Ovary (tissue), 10 donors: ENCODE data around the gene TP53TG3D. TPM values are rescaled to one million over a fixed set of nuclear protein-coding genes. Genes with fewer than 3 reads are reported as not detected.
"Not testable (repeated sequence)": the region's sequence is repeated elsewhere in the genome, so short reads cannot be mapped to it uniquely, and the experiment has no call there.

Experiments
- DNase-seq, 5 donors: peaks; one replicate each; pipeline ENCODE4 v3.0.0-alpha.2; 2019 to 2020
- H3K27ac ChIP-seq, 2 donors: fragments of 200-600 bp; one replicate each; pipeline versions ENCODE4 v1.5.1 to v1.8.0; 2019 to 2022
- H3K27me3 ChIP-seq: fragments of 200-600 bp; one replicate; pipeline ENCODE4 v1.8.0; 2022
- H3K36me3 ChIP-seq: fragments of 200-600 bp; sonication (generic); one replicate; pipeline ENCODE4 v1.5.1; 2019
- H3K4me1 ChIP-seq: one replicate; pipeline ENCODE4 v1.8.1; 2013; ENCODE audit warnings: mild to moderate bottlenecking, moderate library complexity; ENCODE audit not compliant: insufficient read depth
- H3K4me3 ChIP-seq: fragments of 200-600 bp; sonication (generic); one replicate; pipeline ENCODE4 v1.5.1; 2017
- H3K9me3 ChIP-seq, 2 donors: fragments of 200-600 bp in 1 of 2; sonication (generic) in 1 of 2; one replicate each; pipeline versions ENCODE4 v1.5.1 to v1.8.1; 2013 to 2019; ENCODE audit warnings: mild to moderate bottlenecking in 1 of 2, moderate library complexity in 1 of 2
- WGBS, 3 donors: extraction: QIAGEN DNeasy Blood & Tissue Kit in 1 of 3; methylation state at CpG; one replicate each; pipeline versions ENCODE4 v1.1.5 to v1.1.7; 2013 to 2017; 5-methylcytosine and 5-hydroxymethylcytosine counted together
- intact Hi-C, 4 donors: fragments of 100-400 bp; cut with DNase I; formaldehyde crosslinking; loops; one replicate each; pipeline versions ENCODE4 v1.11.0 to v1.15.1; 2022 to 2023
- long read RNA-seq, 3 donors: library from polyadenylated mRNA in 2 of 3; unstranded in 2 of 3; transcript quantifications; one replicate each; pipeline ENCODE4 v2.0.0 and lab custom pipeline, GENCODE V29; 2021 to 2026
- polyA plus RNA-seq, 2 donors: library from polyadenylated mRNA; stranded (reverse); fragments of 200-250 nt in 1 of 2; fragments of 350-450 nt in 1 of 2; fragmentation: Illumina TruSeq in 1 of 2; extraction: RNeasy Lipid Tissue Mini Kit (QIAGEN cat#74804) in 1 of 2; gene quantifications; one replicate each; pipeline ENCODE4 v1.2.3, GENCODE V29; 2013 to 2014
- total RNA-seq, 7 donors: library from RNA; depleted of rRNA in 2 of 7; stranded (reverse); fragments of >200 nt in 2 of 7; fragmentation: NEBNext Ultra II Directional in 3 of 7; extraction: Animal tissue kit (Norgen Biotek cat#: 25700) in 3 of 7; gene quantifications; one replicate each; pipeline versions ENCODE4 v1.1.0 to v1.2.4, GENCODE V29; 2016 to 2023
- donor health status: DM: no; HTN: no; CAD: no; lungs with moderate emphysema.
- donor health status: DM: no; HTN: no; CAD: no.
- donor health status: Bipolar disorder and iron deficiency.
- donor health status: DM: yes; HTN: yes; CAD: no.
- donor health status: DM: no; HTN: no; CAD: no.
- donor health status: DM: yes; HTN: yes; CAD: no.

The TP53TG3D gene, protein sequence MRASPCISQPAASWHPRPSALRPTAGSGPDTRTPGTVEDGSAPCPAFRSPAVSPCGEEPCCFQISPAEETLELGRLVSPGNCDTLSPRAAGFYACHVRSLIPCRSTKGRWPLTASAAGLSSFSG
- total RNA-seq: under 1 TPM in 5 of 7 donors, not detected in 2; 0.15 to 0.69 (median 0.30) TPM
- polyA plus RNA-seq: 1 to 10 TPM in 1 of 2 donors, under 1 TPM in 1; 0.37 to 2.1 TPM
- long read RNA-seq, donor 1, partial matches to known transcripts: 0 of 1 reads
- long read RNA-seq, donor 1, other reads (novel, unspliced or antisense): 0 of 1 reads
- long read RNA-seq, donor 2, partial matches to known transcripts: 0 of 3 reads
- long read RNA-seq, donor 2, other reads (novel, unspliced or antisense): 0 of 3 reads
- long read RNA-seq, donor 3: 0 reads

DNA sequence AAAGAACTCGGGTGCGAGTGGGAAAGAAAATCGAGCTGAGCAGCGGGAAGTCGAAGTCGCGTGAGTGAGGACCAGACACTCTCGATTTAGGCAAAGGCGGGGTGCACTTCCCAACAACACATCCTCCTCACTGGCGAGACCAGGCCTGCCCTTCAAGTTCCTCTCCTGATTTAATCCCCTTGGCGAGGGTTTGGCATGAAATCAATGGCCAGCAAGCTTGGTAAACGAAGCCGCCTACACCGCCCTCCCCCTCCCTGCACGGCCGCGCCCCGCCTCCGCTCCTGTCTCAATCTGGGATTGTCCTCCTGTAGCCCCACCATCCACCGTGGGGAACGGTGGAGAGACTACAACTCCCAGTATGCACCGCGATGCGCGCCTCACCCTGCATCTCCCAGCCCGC lies at the start of gene TP53TG3D:
Gene TP53TG3D (plus strand): TSS at position 301 of the 400 bp plus-strand sequence. CDS start 68 bp downstream, at position 369.
- H3K4me3 ChIP-seq, H3K27me3 ChIP-seq, intact Hi-C loops, H3K9me3 ChIP-seq, H3K4me1 ChIP-seq, H3K27ac ChIP-seq, H3K36me3 ChIP-seq, DNase-seq: not testable (repeated sequence)
- 22 to 36% (median 26%) methylated on average over 5 to 9 of the region's 26 CpGs for WGBS, 3 donors

DNA sequence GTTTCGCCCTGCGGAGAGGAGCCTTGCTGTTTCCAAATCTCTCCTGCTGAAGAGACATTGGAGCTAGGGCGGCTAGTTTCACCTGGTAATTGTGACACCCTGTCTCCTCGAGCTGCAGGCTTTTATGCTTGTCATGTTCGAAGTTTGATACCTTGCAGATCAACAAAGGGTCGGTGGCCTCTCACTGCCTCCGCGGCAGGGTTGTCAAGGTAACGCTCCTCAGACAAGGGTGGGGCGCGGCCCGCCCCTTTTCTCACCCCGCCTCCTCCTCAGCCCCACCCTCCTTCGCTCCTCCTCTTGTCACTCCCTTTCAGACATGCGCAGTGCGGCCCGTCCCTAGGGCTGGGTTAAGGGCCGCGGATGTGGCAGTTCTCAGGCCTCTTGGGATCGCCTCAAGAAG lies 421 bp downstream of the TP53TG3D start:
- peak in 2 of 5 donors; percentile 4 to 15 for DNase-seq
- intact Hi-C loops, H3K4me3 ChIP-seq, H3K9me3 ChIP-seq, H3K27ac ChIP-seq, H3K27me3 ChIP-seq, H3K36me3 ChIP-seq, H3K4me1 ChIP-seq: not testable (repeated sequence)
- WGBS, 3 donors: 2% methylated on average over 8 of the region's 20 CpGs; no CpG with 5 or more reads in 2 of the 3 donors

DNA sequence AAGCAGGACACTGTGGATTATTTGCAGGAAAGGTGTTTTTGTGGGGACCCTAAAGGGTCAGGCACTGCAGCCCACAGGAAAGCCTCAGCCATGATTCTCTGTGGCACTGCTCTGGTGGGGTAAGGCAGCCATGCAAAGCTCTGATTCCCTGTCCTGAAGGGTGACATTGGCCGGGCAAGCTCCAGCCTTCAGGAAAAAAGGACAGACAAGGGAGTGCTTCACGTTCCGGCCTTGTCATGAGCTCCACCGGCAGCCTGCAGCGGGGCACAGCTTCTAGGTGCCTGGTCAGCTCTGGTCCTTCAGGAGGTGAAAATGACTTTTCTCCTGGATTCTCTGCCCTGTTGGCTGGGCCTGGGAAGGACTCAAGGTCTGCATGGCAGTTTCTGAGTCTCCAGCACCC lies 8.4 kb downstream of the TP53TG3D start:
- H3K4me1 ChIP-seq, H3K27ac ChIP-seq, H3K4me3 ChIP-seq, H3K9me3 ChIP-seq, intact Hi-C loops, H3K36me3 ChIP-seq, H3K27me3 ChIP-seq: not testable (repeated sequence)
- WGBS, 3 donors: 80 to 85% (median 80%) methylated on average over 5 of the region's 5 CpGs
- peak in 1 of 5 donors; percentile 1 for DNase-seq

DNA sequence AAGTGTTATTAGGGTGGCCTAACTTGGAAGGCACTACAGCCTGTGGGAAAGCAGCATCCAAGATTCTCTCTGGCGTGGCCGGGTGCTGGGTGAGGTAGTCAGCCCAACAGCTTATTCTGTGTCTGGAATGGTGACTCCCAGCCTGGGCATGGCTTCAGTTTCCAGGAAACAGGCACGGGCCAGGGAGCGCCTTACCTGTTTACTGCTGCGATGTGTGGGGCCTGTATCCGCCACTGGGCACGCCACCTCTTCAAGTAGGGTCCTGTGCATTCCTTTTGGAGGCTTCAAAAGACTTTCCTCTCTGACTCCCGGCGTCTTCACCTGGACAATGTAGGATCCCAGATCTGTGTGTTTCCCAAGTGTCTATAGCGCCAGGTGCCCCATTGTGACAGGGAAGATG lies 10.5 kb downstream of the TP53TG3D start:
- H3K4me1 ChIP-seq, H3K36me3 ChIP-seq, H3K9me3 ChIP-seq, H3K27me3 ChIP-seq, intact Hi-C loops, H3K27ac ChIP-seq, H3K4me3 ChIP-seq: not testable (repeated sequence)
- 65 to 83% (median 83%) methylated on average over 8 to 10 of the region's 10 CpGs for WGBS, 3 donors
- peak in 1 of 5 donors; percentile 1 for DNase-seq

DNA sequence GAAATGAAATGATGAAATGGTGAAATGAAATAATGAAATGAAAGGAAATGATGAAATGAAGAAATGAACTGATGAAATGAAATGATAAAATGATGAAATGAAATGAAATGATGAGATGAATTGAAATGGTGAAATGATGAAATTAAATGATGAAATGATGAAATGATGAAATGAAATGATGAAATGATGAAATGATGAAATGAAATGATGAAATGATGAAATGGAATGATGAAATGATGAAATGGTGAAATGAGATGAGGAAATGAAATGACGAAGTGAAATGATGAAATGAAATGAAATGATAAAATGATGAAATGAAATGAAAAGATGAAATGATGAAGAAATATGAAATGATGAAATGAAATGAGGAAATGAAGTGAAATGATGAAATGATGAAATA lies 28.8 kb downstream of the TP53TG3D start:
- H3K27me3 ChIP-seq, H3K27ac ChIP-seq, H3K4me3 ChIP-seq, H3K4me1 ChIP-seq, intact Hi-C loops, H3K9me3 ChIP-seq, H3K36me3 ChIP-seq, DNase-seq: not testable (repeated sequence)
- WGBS, 3 donors: 46 to 76% (median 72%) methylated on average over 1 of the region's 1 CpG

DNA sequence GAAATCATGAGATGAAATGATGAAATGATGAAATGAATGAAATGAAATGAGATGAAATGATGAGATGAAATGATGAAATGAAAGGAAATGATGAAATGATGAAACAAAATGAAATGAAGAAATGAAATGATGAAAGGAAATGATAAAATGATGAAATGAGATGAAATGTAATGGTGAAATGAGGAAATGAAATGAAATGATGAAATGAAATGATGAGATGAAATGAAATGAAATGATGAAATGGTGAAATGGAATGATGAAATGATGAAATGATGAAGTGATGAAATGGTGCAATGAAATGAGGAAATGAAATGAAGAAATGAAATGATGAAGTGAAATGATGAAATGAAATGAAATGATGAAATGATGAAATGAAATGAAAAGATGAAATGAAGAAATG lies 29.9 kb downstream of the TP53TG3D start:
- DNase-seq, H3K36me3 ChIP-seq, H3K4me1 ChIP-seq, intact Hi-C loops, H3K27me3 ChIP-seq, H3K4me3 ChIP-seq, H3K27ac ChIP-seq, H3K9me3 ChIP-seq: not testable (repeated sequence)

DNA sequence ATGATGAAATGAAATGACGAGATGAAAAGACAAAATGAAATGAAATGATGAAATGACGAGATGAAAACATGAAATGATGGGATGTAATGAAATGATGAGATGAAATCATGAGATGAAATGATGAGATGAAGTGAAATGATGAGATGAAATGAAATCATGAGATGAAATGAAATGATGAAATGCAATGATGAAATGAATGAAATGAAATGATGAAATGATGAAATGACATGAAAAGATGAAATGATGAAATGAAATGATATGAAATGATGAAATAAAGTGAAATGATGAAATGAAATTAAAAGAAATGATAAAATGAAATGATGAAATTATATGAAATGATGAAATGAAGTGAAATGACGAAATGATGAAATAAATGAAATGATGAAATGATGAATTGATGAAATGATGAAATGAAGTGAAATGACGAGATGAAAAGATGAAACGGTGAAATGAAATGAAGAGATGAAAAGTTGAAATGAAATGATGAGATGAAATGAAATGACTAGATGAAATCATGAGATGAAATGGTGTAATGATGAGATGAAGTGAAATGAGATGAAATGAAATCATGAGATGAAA lies 30.9 kb downstream of the TP53TG3D start:
- H3K27me3 ChIP-seq, H3K4me1 ChIP-seq, H3K9me3 ChIP-seq, H3K36me3 ChIP-seq, H3K27ac ChIP-seq, H3K4me3 ChIP-seq, DNase-seq, intact Hi-C loops: not testable (repeated sequence)
- 72 to 85% (median 77%) methylated on average over 5 of the region's 5 CpGs for WGBS, 3 donors

DNA sequence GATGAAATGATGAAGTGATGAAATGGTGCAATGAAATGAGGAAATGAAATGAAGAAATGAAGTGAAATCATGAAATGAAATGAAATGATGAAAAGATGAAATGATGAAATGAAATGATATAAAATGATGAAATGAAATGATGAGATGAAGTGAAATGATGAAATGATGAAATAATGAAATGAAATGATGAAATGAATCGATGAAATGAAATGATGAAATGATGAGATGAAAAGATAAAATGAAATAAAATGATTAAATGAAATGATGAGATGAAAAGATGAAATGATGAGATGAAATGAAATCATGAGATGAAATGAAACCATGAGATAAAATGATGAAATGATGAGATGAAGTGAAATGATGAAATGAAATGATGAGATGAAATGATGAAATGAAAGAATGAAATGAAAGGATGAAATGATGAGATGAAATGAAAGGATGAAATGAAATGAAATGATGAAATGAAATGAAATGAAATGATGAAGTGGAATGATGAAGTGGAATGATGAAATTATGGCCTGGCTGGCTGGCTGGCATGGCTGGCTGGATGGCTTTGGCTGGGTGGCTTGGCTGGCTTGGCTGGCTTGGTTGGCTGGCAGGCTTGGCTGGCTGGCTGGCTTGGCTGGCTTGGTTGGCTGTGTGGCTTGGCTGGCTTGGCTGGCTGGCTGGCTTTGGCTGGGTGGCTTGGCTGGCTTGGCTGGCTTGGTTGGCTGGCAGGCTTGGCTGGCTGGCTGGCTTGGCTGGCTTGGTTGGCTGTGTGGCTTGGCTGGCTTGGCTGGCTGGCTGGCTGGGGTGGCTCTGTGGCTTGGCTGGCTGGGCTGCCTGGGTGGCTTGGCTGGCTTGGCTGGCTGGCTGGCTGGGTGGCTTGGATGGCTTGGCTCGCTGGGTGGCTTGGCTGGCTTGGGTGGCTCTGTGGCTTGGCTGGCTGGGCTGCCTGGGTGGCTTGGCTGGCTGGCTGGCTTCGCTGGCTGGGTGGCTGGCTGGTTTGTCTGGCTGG lies 32.0 kb downstream of the TP53TG3D start:
- H3K27ac ChIP-seq, H3K36me3 ChIP-seq, intact Hi-C loops, H3K9me3 ChIP-seq, H3K4me1 ChIP-seq, H3K27me3 ChIP-seq, H3K4me3 ChIP-seq: not testable (repeated sequence)
- DNase-seq: peak in 2 of 5 donors; percentile 3 to 21
- 38 to 52% (median 42%) methylated on average over 3 of the region's 3 CpGs for WGBS, 3 donors

DNA sequence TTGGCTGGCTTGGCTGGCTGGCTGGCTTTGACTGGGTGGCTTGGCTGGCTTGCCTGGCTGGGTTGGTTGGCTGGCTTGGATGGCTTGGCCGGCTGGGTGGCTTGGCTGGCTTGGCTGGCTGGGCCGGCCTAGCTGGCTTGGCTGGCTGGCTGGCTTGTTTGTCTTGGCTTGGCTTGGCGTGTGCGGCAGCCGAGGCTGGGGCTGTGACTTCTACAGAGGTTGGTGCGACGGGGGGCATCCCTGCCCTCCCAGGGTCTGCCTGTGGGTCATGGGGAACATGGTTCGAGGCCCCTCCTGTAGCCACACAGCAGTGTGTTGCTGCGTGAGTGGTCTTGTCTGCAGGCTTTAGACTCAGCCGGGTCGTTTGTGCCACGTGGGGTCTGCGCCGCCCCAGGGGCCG lies 33.1 kb downstream of the TP53TG3D start:
- intact Hi-C loops, H3K27me3 ChIP-seq, H3K36me3 ChIP-seq, H3K4me1 ChIP-seq, H3K4me3 ChIP-seq, H3K9me3 ChIP-seq, H3K27ac ChIP-seq: not testable (repeated sequence)
- WGBS, 3 donors: 85 to 92% (median 90%) methylated on average over 2 to 8 of the region's 15 CpGs
- DNase-seq: peak in 1 of 5 donors; percentile 2

DNA sequence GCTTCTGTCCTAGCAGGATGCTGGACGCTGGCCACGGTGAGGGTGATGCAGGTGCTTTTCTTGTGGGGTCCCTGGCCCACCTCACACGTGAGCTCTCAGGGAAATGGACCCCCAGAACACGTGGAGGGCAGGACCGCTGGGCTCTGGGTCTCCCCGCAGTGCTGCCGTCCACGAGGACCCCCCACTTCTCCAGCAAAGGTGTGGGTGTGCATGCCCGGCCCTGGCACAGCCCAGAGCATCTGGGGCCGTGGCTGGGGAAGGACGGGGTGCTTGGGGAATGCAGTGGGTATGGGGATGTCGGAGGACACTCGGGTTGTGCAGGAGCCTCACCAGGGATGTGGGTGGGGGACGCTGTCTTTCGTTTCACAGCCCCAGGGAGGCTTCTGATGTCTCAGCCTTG lies 34.7 kb downstream of the TP53TG3D start:
- peak in 1 of 5 donors; percentile 1 for DNase-seq

DNA sequence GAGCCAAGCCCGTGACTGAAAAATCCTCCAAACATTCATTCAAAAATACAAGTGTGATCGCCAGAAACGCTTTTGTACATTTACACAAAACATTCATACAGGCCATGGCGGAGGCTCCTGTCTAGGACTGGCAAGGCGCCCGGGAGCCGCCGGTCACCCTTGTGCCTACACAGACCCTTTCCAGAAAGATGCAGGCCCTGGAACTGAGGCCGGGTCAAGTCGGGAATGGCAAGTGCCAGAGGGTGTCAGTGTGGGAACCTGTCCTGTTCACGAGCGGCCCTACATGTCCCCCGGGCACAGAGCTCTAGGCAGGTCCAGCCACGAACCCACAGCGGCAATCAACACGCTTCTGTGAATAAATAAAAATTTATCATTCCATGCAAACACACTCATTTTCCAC lies 36.1 kb downstream of the TP53TG3D start:
- H3K4me3 ChIP-seq, intact Hi-C loops, H3K4me1 ChIP-seq, H3K36me3 ChIP-seq, H3K27me3 ChIP-seq, H3K9me3 ChIP-seq, H3K27ac ChIP-seq: not testable (repeated sequence)
- 86 to 94% (median 91%) methylated on average over 7 to 13 of the region's 16 CpGs for WGBS, 3 donors
- peak in 1 of 5 donors; percentile 1 for DNase-seq

More for the DNA sequence above, 34.7 kb downstream of the TP53TG3D start:
- 76 to 83% (median 79%) methylated on average over 2 to 15 of the region's 15 CpGs for WGBS, 3 donors
- H3K4me3 ChIP-seq, H3K9me3 ChIP-seq, intact Hi-C loops, H3K36me3 ChIP-seq, H3K27ac ChIP-seq, H3K27me3 ChIP-seq, H3K4me1 ChIP-seq: not testable (repeated sequence)
